ENCODE measurements around the gene OR1K1.

DNA sequence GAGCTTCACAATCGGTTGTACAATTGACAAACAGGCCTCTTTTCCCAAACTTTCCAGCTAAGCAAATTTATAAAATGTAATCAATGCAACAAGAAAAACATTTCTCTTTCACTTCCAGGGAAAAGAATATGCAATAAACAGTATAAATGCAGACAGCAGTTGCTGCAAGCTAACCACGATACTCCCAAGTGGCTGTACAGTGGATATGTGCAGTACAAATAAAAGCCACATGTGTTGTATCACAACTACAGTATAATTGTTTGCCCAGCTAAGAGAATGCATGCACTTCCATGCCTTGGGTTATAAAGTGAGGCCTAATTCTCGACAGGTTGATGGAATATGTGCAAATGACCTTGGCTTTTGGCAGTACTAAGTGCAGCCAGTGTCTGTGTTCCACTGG lies 45.2 kb downstream of the OR1K1 start:
- TF ChIP-seq TAF1 (IDR thresholded peaks at IDR 0.05; ENCODE audit: borderline replicate concordance, insufficient read depth, low read length) (no peak), POLR2AphosphoS5 (IDR thresholded peaks at IDR 0.05; ENCODE audit: low read depth, low read length) (no peak), REST (IDR thresholded peaks at IDR 0.05; ENCODE audit: insufficient read depth in 1 of 2, low read depth in 2 of 2, low read length in 2 of 2) (no peak), SIN3A (IDR thresholded peaks at IDR 0.05; ENCODE audit: borderline replicate concordance, insufficient read depth, low read length) (no peak), FOXP2 (optimal IDR thresholded peaks at IDR 0.05; ENCODE audit: borderline replicate concordance, extremely low read depth, extremely low read length, insufficient read depth) (no peak)

Measured in PFSK-1 (cell line).